ENCODE data around the gene KNDC1. TPM values are rescaled to one million over a fixed set of nuclear protein-coding genes. Genes with fewer than 3 reads are reported as not detected.
"Not testable (repeated sequence)": the region's sequence is repeated elsewhere in the genome, so short reads cannot be mapped to it uniquely, and the experiment has no call there.

Gene KNDC1
- total RNA-seq, 2 experiments from 2014 or later = 0.36 to 0.40 TPM

DNA sequence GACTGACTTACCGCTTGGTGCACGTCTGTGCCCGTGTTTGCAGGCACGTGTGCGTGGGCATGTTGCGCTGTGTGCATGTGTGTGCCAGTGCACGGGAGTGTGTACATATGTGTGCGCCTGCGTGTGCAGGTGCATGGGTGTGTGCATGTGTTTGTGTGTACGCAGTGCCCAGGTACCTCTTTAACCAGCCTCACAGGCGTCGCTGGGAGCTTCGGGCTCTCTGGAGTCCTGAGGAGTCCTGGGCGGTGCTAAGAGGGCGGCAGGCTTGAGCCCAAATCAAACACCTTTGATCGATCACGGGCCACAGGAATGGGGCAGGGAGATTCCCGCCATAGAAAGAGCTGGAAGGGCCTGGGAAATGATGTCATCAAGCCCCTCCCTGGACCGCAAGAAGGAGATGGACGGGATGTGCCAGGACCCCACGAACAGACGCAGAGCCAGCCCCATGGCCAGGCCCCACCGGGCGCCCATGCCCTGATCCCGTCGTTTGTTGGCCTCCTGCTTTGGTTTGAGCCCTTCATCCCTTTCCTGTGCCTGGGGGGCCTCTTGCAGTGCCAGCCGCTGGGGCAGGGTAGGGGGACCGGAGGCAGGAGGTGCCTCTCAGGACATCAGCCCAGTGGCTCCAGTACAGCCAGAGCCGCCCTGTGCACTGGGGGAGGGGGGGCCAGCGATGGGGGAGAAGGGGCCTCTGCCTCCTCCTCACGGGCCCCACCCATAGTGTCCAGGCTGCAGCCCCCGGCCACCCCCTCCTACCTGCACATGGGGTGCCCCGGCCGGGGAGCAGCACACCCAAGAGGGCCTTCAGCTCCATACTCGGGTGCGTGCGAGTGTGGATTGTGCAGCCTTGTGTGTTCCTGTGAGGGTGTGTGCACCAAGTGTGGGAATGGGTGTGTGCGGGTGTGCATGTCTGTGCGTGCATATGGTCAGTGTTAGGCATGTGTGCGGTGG lies 5.8 kb downstream of the KNDC1 start:
- Mint-ChIP-seq H3K27ac (no peak overlapping the region), H3K4me1 (no peaks in the 10 kb centered on the region), H3K9me3 (no peaks in the 10 kb centered on the region), H3K27me3 (peaks cover 11% of the 10 kb centered on the region), H3K36me3 (no peaks in the 10 kb centered on the region), H3K4me3 (no peak overlapping the region)
- no peak for ATAC-seq (ENCODE audit: low read depth)
- POLR2A ChIA-PET = no interaction called here
- no peak for DNase-seq

DNA sequence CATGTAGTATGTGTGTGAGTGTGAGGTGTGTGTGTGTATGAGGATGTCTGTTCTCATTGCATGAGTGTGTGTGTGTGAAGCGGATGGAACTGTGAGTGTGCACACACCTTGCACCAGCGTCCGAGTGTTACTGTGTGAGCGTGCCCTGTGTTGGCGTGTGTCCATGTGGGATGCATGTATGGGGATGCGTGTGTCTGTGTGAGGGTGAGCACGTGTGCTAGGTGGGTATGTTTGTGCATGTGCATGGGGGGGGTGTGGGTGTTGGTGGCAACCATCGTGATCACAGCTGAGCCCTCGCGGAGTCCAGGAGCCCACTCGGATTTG lies 6.4 kb downstream of the KNDC1 start:
- no peak for DNase-seq
- POLR2A ChIA-PET = no interaction called here
- no peak for ATAC-seq (ENCODE audit: low read depth)
- Mint-ChIP-seq H3K36me3 (no peaks in the 10 kb centered on the region), H3K9me3 (no peaks in the 10 kb centered on the region), H3K27me3 (peaks cover 5% of the 10 kb centered on the region), H3K4me1 (no peaks in the 10 kb centered on the region), H3K27ac (no peak overlapping the region), H3K4me3 (no peak overlapping the region)

DNA sequence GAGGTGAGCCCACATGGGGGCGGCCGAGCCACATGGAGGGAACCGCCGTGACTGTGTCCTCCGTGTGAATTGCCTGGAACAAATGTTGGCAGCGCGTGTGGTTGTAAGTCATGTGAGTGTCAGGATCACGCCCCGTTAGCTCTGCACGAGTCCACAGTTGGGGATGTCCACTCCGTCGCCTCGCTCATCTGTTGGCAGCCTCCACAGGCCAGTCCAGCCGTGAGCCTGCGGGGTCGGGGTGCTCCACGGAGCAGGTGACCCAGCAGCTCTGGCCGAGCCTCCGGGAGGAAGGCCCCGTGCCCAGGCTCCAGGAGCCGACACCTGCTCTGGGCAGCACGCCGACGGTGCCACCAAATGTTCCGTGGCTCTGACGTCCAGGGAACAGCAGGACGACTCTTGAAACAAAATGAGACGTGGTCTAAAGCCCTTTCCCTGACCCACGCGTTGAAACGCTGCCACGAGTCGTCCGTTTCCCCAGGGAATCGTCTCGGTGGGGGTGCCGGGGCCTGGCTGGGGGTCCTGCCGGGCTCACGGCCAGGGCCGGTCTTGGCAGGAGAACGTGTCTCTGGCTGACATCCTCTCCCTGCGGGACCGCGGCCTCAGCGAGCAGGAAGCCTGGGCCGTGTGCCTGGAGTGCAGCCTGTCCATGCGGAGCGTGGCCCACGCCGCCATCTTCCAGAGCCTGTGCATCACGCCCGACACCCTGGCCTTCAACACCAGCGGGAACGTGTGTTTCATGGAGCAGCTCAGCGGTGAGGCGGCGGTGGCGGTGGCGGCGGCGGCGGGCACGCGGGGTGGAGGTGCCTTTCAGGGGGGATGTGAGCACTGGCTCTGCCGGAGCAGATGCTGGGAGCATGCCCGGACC lies 7.0 kb downstream of the KNDC1 start:
- peaks cover 6% of the 10 kb centered on the region for H3K27me3 Mint-ChIP-seq
- no peaks in the 10 kb centered on the region for H3K36me3 Mint-ChIP-seq

DNA sequence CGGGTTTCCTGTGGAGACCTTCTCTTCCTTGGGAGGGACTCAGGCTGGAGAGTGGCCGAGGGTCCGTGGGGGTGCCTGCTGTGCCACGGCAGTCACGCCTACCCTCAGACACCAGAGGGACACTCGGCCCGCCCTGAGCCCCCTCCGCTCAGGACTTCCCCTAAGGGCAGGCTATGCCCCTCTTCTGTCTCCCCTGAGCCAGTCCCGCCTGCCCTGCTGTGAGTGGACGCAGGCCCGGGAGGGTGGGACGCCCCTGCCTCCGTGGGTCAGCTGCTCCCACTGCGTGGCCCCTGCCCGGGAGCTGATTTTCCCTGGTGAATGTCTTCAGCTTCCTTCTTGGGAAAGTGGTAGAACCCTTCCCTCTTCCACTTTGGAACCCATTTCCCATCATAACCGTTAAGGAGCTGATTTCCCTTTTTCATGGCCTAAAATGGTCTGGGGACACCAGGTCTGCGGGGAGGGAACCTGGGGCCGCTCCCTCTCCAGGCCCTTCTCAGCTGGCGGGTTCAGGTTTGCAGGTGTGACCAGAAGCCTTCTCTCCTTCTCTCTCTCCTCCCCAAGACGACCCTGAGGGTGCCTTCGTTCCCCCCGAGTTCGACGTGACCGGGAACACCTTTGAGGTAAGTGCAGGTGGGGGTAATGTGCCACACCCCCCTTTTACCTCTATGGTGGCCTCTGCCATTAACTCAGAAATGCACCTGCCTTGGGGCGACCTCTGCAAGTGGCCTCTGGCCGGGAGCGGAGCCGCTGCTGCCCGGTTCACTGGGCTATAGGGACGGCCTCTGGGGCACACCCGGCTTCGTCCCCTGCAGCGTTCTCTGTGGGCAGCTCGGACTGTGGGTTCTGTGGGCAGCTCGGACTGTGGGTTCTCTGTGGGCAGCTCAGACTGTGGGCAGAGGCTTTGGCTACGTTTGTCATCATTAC lies 7.9 kb downstream of the KNDC1 start:
- H3K36me3 Mint-ChIP-seq = no peaks in the 10 kb centered on the region
- ATAC-seq (ENCODE audit: low read depth) = no peak

More for the DNA sequence above, 7.0 kb downstream of the KNDC1 start:
- Mint-ChIP-seq H3K27ac (no peak overlapping the region), H3K9me3 (no peaks in the 10 kb centered on the region), H3K4me3 (no peak overlapping the region), H3K4me1 (no peaks in the 10 kb centered on the region)
- no peak for ATAC-seq (ENCODE audit: low read depth)
- no peak for DNase-seq
- POLR2A ChIA-PET = no interaction called here

DNA sequence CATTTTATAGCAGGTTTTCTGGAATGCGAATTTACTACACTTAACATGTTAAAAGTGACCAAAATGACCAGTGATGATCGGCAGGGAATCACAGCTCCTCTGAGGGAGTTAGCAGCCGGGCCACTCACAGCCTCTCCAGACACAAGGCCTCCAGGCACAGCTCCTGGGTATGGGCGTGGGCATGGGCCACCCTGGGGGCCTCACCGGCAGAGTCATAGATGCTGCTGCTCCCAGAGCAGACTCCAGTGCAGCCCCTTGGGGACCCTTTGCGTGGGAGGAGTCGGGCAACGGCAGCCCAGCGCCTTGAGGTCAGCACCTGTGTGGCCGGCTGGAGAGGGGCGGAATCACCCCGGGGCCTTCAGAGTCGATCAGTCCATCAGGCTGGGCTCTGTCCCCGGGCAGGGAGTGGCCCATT lies 8.6 kb downstream of the KNDC1 start:
- Mint-ChIP-seq H3K4me3 (no peak overlapping the region), H3K4me1 (no peaks in the 10 kb centered on the region), H3K36me3 (no peaks in the 10 kb centered on the region), H3K27me3 (peaks cover 4% of the 10 kb centered on the region), H3K27ac (no peak overlapping the region), H3K9me3 (no peaks in the 10 kb centered on the region)
- POLR2A ChIA-PET = no interaction called here
- DNase-seq (no peak), ATAC-seq (ENCODE audit: low read depth) (no peak)

More for the DNA sequence above, 7.9 kb downstream of the KNDC1 start:
- Mint-ChIP-seq H3K9me3 (no peaks in the 10 kb centered on the region), H3K4me1 (no peaks in the 10 kb centered on the region), H3K4me3 (no peak overlapping the region), H3K27ac (no peak overlapping the region), H3K27me3 (peaks cover 4% of the 10 kb centered on the region)
- POLR2A ChIA-PET = no interaction called here
- DNase-seq = no peak

DNA sequence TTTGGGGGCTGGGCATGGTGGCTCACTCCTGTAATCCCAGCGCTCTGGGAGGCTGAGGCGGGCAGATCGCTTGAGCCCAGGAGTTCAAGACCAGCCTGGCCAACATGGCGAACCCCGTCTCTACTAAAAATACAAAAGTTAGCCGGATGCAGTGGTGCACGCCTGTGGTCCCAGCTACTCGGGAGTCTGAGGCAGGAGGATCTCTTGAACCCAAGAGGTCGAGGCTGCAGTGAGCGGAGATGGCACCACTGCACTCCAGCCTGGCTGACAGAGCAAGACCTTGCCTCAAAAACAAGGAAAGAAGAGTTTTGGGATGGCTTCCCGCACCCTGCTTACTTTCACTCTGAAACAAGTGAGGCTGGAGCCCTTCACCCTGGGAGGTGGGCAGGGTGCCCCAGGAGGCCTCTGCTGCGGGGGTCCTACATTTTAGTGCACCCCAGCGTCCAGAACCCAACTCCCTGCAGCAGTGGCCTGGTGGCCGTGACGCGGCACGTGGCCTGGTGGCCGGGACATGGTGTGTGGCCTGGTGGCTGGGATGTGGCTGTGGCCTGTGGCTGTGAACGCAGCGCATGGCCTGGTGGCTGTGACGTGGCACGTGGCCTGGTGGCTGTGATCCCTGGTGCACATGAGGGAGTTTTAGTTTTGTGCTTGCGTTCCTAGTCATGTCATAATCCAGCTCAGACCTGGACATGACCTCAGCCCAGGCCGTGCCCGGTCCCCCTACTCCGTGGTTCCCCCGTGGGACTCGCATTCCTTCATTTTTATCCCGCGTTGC lies 9.3 kb downstream of the KNDC1 start:
- Mint-ChIP-seq H3K9me3 (no peaks in the 10 kb centered on the region), H3K4me1 (no peaks in the 10 kb centered on the region), H3K36me3 (no peaks in the 10 kb centered on the region), H3K27ac (no peak overlapping the region), H3K4me3 (no peak overlapping the region), H3K27me3 (peaks cover 4% of the 10 kb centered on the region)
- POLR2A ChIA-PET = no interaction called here
- DNase-seq (no peak), ATAC-seq (ENCODE audit: low read depth) (no peak)

DNA sequence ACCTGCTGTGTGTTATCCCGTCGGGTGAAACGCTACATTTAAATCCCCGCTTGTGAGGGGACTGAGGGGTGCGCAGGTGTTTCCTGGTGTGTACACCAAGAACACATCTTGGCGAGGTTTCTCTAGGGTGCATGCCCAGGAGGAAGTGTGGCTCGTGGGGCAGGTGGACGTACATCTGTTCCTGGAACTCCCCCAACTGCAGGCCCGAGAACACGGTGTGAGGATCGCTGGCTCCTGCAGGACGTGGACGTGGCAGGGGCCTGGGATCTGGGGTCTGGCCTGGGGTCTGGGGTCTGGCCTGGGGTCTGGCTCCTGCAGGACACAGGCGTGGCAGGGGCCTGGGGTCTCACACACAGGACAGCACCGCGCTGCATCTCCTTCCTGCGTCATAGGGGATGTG lies 10.1 kb downstream of the KNDC1 start:
- no peak overlapping the region for H3K4me3 Mint-ChIP-seq
- peaks cover 2% of the 10 kb centered on the region for H3K4me1 Mint-ChIP-seq
- peaks cover 4% of the 10 kb centered on the region for H3K27me3 Mint-ChIP-seq
- no peak overlapping the region for H3K27ac Mint-ChIP-seq
- POLR2A ChIA-PET = no interaction called here
- no peak for ATAC-seq (ENCODE audit: low read depth)
- H3K36me3 Mint-ChIP-seq = no peaks in the 10 kb centered on the region
- peaks cover 5% of the 10 kb centered on the region for H3K9me3 Mint-ChIP-seq
- no peak for DNase-seq

DNA sequence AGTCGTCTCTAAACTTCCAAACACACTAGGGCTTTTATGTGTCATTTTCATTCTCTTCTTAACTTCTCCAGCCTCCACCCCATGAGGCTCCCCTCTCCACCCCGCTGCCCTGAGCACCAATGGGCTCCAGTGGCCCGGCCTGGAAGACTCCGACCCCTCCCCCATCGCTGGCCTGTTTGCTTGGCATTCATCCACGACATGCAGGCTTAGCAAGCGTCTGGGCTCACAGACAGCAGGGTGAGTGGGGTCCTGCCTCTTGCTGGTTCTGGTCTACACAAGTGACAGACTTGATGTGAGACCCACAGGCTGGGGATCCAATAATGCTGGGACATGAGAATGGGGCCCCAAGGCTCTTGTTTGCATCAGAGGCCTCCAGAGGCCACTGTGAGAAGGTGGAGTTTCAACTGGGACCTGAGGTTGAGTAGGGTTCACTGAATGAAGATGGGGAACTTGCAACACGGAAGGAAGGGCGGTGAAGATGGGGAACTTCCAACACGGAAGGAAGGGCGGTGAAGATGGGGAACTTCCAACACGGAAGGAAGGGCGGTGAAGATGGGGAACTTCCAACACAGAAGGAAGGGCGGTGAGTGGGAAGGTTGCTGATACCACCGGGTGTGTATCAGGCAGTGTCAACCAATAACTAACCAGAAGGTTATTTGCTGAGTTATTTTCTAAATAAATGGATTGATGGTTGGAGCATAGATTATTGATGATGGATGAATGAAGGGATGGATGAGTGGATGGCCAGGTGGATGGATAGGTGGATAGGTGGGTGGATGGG lies 14.0 kb downstream of the KNDC1 start:
- DNase-seq (no peak), ATAC-seq (ENCODE audit: low read depth) (no peak)
- Mint-ChIP-seq H3K36me3 (no peaks in the 10 kb centered on the region), H3K9me3 (peaks cover 26% of the 10 kb centered on the region), H3K27me3 (peaks cover 4% of the 10 kb centered on the region), H3K4me3 (no peak overlapping the region), H3K4me1 (peaks cover 2% of the 10 kb centered on the region), H3K27ac (no peak overlapping the region)
- POLR2A ChIA-PET = no interaction called here

DNA sequence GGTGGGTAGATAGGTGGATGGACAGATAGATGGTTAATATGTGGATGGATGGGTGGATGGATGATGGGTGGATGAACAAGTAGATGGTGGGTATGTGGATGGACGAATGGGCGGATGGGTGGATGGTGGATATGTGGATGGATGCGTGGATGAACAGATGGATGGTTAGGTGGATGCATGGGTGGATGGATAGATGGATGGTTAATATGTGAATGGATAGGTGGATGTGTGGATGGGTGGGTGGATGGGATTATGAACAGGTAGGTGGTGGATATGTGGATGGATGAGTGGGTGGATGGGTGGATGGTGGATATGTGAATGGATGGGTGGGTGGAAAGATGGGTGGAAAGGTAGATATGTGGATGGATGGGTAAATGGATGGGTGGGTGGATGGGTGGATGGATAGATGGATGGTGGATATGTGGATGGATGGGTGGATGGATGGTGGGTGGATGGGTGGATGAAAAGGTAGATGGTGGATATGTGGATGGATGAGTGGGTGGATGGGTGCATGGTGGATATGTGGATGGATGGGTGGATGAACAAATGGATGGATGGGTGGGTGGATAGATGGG lies 14.8 kb downstream of the KNDC1 start:
- H3K9me3 Mint-ChIP-seq = peaks cover 26% of the 10 kb centered on the region
- no peak for ATAC-seq (ENCODE audit: low read depth)
- peaks cover 2% of the 10 kb centered on the region for H3K4me1 Mint-ChIP-seq
- H3K27ac Mint-ChIP-seq = no peak overlapping the region
- no peaks in the 10 kb centered on the region for H3K36me3 Mint-ChIP-seq
- H3K27me3 Mint-ChIP-seq = peaks cover 4% of the 10 kb centered on the region
- POLR2A ChIA-PET = no interaction called here
- DNase-seq = no peak
- no peak overlapping the region for H3K4me3 Mint-ChIP-seq

DNA sequence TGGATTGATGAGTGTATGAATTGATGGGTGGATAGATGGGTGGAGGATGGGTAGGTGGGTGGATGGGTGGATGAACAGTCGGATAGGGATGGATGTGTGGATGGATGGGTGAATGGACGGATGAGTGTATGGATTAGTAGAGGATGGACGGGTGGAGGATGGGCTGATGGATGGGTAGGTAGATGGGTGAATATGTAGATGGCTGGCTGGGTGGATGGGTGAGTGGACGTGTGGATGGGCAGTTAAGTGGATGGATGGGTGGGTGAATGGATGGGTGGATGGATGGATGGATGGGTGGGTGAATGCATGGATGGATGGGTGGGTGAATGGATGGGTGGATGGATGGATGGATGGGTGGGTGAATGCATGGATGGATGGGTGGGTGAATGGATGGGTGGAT lies 15.6 kb downstream of the KNDC1 start:
- H3K27me3 Mint-ChIP-seq; H3K36me3 Mint-ChIP-seq; H3K4me1 Mint-ChIP-seq; H3K4me3 Mint-ChIP-seq; DNase-seq; ATAC-seq (ENCODE audit: low read depth); POLR2A ChIA-PET; H3K27ac Mint-ChIP-seq: not testable (repeated sequence)
- peaks cover 26% of the 10 kb centered on the region for H3K9me3 Mint-ChIP-seq

DNA sequence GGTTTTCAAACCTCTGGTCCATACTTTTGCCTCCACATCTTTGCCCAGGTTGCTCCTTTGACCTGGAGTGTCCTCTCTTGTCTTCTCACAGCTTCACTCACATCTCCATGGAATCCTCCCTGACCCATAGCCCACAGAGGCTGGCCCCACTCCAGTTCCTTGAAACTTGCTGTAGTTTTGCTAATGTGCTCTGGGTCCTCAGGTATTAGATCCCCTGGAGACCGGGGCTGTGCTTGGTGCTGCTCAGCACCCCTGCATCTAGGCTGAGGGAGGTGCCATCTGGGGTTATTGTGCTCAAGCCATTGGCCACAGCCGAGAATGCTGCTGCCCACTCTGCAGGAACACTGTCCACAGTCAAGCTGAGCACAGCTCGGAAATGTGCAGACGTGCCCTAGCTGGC lies 16.5 kb downstream of the KNDC1 start:
- H3K36me3 Mint-ChIP-seq = no peaks in the 10 kb centered on the region
- no peak overlapping the region for H3K4me3 Mint-ChIP-seq
- no peak overlapping the region for H3K27ac Mint-ChIP-seq
- no peak for ATAC-seq (ENCODE audit: low read depth)
- POLR2A ChIA-PET = no interaction called here
- peaks cover 4% of the 10 kb centered on the region for H3K27me3 Mint-ChIP-seq
- H3K4me1 Mint-ChIP-seq = peaks cover 2% of the 10 kb centered on the region
- peaks cover 26% of the 10 kb centered on the region for H3K9me3 Mint-ChIP-seq
- DNase-seq = no peak
